Suppressor macrophage (primary cell): ENCODE results near the gene ACKR3.
A peak's percentile ranks its signal among the peaks of the same experiment; 100 is the strongest.

ENCODE experiments used
- DNase-seq, 4 experiments: peaks; one replicate each; pipeline ENCODE4 v3.0.0-alpha.2; 2020 to 2022

The ACKR3 gene

DNA sequence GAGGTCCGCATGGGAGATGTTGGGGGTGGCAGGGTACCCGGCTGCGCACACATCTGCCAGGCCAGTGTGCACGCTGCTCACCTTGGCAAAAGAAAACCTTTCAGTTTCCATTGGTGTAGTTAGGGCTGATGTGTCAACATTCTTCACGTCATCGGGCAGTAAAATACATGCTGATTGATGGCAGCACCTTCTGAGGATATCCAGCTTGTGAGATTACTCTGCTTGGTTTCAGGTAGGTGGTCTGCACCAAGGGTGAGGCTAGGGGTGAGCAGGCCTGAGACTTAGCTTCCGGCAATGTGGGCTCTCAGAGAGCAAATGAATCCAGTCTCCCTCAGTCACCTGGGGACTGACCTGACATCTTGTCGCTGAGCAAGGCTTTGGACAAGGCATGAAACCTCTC is 19.3 kb upstream of the ACKR3 start:
- no peak for DNase-seq

DNA sequence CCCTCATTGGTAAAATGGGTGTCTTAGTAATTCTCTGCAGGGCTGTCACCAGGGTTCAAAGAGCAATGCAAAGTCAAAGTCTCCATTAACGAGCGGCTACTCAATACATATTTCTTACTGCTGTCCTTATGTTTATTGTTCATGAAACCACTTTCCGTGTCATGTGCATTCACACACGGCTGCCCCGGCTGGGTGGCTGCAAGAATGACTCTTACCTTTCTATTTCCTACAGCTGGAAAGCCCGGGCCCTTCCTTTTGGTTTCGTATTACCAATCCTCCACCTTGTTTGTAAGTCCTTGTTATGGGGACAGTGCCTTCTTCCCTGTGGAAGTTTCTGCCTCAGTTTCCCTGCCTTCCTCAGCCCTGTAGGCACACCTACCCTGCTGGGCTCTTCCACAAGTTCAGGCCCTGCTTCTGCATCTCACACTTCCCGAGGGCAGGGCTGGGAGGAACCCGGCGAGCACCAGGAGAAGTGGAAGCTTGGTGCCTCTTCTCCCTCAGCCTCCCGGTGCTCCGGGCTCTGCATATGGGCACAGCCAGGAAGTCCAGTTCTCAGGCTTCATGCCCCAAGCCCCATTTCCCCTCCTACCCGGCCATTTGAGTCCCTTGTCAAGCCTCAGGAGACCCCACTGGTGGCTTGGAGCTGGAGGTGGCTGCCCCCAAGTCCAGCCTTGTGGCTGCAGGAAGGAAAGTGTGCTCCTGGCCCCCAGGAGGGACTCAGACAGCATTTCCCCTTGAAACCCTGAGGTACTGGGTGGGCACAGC is 18.7 kb upstream of the ACKR3 start:
- DNase-seq = no peak

DNA sequence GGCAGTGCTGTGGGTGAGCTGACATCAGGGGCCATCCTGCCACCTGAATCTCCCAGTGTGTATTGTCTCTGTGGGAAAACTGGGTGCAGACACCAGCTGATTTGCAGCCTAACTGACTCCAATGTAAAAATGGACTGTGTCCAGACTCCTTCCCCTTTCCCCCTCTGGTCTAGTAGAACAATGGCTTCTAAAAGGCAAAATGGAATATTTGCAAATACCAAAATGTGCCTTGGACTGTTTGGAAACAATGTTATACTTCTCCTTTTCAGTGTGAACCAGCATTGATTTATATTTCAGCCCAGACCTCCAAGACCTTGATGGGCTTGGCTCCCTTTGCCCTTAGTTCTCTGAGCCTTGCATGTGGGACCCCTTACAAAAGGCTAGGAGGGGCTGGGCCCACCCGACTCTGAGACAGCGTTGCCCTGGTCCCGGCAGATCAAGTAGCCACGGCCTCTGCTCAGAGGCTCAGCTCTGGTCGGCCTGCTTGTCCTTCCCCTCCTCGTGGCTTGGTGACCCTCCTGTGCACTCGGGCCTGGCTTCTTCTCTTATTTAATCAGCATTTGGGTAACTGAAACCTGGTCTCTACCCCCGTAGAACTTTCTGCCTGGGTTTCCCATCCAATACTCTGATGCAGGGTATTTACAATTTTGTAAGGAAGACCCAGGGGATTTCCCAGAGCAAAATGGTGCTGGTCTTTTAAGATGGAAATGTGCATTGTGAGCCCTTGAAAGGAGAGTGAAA is 18.0 kb upstream of the ACKR3 start:
- peak in 3 of 4 experiments; percentile 27 to 54 (median 53) for DNase-seq

DNA sequence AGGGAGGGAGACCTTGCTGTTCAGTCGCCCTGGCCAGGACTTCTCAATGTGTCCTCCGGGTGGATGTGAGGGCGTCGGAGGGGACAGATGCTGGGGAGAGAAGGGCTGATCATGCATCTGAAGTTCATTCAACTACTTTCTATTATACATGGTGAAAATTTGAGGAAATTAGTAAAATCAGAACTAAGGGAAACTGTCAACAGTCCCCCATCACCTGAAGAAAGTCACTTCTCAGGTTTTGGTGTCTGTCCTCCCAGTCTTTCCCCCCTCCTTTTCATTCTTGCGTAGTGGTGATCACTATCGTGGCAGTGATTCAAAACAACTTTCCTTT is 17.4 kb upstream of the ACKR3 start:
- DNase-seq = no peak

DNA sequence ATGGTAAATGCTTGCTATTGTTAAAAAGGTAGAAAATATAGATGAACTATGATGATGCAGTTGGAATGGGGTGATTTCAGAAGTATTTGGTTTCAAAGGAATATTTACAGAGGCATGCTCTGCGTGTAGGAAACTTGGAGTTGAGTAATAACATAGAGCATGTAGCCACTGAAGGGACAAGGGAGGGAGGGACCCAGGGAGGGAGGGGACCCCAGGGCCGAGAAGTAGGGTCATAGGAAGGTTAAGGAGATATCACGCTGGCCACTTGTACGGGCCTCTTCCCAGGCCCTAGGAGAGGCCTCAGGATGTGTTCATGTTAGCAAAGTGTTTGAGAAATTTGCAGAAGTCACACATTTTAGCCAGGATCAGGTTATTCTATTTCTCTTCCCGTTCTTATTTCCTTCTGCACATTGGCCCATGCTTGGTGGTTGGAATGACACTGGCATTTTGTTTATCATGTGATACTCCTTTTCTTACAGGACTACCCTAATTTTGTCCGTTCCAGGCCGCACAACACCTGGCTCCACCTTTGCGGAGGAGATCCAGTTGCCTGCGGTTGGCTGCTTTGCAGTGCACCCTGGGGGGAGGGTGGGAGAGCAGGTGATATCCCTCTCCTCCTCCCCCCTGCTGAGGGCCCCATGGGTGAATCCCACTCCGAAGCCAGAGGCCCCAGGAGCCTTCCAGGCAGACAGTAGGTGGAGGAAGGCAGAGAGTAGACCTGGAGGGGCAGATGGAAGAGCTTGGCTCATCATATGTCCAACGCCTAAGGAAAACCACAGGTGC is 16.9 kb upstream of the ACKR3 start:
- peak; percentile 30 to 61 (median 50) for DNase-seq

DNA sequence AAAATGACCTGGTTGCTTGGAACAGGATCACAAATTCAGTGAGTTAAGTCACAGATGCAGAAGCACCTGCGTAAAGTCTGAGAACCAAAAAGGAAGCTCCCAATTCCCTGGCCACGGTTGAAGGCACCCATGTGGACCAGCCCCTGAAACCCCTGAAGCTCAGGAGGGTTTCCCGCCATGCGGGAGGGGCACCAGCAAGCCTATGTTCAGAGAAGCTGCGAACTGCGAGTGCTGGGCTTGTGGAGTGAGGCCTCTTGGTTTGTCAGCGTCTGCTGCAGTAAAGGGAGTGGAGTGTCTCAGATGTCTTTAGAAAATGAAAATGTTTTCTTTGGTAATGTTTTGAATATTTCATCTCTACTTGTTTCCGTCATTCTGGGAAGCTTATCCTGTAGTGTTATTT is 16.1 kb upstream of the ACKR3 start:
- no peak for DNase-seq

DNA sequence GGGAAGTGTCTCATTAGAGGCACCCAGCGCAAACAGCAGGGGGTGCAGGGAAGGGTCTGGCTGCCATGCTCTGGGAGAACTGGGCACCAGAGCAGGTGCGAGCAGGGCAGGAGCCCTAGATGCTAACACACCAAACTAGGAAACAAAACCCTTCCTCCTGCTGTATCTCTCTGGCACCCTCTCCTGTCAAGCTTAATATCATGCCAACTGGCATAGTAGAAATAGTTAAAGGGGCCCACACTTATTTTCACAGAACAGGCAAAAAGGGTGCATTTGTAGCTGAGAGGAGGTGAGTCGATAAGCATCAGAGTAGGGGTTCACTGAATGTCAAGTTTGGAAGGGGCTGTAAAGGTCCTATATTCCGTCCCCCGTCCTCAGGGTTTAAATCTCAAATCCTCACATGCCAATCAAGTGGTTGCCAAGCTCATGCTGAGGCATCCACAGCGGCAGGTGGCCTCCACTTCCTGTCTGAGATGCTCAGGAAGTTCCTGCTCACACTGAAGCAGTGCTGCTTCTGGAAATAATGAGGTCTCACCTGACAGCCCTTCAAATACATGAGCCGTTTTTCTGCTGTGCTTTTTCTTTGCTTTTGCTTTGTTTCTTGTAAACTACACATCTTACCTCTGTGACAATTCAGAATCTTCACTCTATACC is 14.9 kb upstream of the ACKR3 start:
- no peak for DNase-seq

DNA sequence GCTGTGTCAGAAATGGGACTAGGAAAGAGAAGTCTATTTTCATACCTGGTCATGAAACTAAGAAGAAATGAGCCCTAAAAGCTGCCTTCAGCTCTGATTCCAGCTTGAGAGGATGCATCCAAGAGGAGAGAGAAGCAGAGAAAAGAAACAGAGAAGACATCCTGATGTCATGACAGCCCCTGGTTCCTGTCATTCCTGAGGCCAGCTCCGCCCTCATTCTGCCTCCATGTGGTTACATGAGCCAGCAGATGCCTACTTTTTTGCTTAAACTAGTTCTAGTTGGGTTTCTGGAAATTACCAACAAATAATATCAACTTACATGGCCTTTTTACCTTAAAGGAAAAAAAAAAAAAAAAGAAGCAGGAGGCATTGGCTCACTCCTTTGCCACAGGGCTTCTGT is 14.1 kb upstream of the ACKR3 start:
- DNase-seq = no peak

DNA sequence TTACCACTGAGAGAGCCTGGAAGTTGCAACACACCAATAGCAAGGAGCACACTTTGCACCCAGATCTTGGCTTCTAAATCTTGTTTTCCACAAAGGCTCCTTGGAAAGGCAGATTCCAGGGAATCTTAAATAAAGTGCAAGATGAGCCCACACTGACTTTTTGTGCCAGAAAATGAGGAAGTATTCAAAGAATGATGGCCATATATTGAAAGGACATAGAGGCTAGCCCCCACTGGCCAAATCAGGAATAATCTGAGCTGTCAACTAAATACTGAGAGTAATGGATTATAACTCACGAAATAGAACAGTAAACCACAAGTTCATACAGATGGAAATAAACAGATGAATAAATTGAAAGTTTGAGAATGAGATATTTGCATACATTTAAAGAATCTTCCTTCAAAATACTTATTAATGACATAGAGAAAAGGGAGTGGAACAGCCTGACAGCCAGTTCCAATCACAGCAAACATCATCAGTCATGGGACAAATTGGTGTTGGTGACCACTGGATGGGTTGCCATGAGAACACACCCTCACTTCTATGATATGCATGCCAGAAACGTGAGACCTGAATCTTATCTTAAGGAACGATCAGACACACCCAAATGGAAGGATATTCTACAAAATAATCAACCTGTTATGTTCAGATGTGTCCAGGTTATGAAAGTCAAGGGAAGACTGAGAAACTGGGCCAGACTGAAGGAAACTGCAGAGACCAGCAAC is 12.2 kb upstream of the ACKR3 start:
- peak in 1 of 4 experiments; percentile 19 for DNase-seq

DNA sequence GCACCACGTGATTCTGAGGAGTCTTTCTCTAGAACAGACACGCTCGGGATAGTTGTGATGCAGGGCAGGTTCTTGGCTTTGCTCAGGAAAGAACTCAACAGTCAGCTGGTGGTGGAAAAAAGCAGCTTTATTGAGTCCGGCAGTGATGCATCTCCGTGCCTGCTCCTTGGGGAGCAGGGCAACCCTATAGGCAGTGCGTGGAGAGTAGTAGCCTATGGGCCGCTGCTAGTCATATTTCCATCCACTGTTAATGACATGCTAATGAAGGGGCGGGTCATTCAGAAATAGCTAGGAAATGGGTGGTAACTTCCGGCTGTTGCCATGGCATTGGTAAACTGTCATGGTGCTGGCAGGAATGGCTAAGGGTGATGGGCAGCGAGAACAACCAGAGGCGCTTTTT is 11.6 kb upstream of the ACKR3 start:
- DNase-seq = no peak

DNA sequence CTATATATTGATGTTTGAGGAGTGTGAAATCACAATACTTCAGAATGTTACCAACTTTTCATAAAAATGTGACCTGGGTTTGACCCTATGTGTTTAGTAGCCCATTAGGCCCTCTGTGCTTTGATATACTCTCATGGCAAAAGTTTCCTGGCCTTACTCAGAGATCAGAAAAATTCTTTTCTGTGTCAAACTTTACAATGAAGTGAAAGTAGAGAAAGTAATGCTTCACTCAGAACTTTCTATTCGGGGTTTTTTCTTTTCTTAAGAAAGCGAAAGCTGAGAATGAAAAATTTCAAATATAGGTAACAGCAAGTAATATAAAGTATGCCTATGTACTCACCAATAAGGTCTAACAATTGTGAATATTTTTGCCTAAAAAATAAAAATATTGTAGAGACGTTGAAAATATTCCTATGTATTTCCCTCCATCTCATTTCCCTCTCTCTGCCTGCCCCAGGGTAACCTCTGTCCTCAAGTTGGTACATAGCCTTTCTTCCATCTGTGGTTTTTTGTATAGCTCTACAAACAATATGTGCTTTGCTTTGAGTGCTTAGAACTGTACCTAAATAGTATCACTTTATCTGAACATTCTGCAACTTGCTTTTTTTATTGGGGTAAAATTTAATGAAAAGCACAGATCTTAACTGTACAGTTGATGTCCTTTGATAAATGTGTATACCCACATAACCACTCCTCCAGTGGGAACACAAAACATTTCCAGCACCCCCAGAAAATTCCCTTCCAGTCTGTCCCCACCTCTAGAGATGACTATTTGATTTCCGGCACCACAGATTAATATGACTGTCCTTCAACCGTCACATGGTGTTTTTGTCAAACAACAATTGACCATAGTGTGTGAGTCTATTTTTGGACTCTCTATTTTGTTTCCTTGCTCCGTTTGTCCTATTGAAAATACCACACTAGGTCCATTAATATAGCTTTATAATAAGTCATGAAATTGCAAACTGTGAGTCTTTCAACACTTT is 10.3 kb upstream of the ACKR3 start:
- DNase-seq = no peak

DNA sequence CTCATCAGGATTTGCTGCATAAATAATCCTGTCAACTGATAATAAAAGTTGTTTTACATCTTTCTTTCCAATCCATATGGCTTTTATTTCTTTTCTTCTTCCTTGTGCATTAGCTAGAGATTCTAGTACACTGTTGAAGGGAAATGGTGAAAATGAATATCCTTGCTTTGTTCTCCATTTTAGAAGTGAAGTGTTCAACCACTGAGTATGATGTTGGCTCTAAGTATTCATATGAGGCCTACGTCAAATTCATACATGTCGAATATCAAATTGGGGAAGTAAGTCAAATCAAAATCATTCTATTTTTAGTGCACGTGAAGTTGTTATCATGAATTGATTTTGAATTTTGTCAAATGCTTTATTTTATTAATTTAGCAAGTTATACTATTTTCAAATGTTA is 7.8 kb upstream of the ACKR3 start:
- DNase-seq = no peak

DNA sequence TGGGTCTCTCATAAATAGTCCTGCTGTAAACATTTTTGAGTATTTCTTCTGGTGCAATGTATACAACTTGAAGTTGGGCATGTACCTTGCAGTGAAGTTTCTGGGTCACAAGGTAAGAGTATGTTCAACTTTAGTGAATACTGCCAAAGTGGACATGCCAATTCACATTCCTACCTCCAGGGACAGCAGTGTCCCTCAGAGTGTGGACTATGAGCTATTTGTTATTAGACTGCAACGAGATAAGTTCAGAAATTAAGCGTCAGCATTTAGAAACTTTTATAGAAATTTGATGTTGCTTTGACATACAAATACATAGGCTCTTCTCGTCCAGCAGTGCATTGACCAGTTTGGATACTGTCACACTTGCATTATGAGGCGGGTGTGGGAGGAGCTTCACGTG is 7.2 kb upstream of the ACKR3 start:
- no peak for DNase-seq

DNA sequence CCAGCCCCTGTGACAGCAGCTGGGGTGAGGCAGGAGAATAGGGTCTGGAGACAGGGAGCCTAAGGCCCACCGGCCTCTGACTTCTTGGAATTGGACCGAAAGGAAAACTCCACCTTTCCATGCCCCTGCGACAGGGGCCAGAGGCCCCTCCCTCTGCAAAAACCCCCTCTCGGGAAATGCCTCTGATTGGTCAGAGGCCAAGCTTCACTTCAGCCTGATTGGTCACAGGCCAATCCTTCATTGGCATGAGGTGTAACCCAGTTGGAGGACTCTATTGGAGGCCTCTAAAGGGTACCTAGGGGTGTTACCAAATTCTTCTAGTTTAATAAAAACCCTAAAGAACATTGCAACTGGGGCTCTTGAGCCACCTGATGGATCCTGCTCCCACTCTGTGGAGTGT is 5.7 kb upstream of the ACKR3 start:
- no peak for DNase-seq

DNA sequence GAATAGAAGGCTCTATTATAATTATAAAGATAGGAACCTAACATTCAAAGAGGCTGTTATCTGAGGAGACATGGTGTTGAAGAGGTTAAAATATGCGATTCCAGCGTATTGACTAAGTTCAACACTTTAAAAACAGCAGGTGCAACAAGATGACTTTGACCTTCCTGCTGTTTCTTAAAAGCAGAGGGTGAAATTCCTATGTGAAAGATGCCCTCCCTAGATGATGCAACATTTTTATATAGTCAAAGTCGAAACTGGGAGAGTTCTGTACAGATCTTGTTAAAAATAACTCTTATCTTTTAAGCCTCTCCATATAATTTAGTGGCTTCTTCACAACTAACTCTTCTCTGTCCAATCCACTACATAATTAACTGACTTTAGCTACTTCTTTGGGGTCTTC is 4.4 kb upstream of the ACKR3 start:
- DNase-seq = no peak

DNA sequence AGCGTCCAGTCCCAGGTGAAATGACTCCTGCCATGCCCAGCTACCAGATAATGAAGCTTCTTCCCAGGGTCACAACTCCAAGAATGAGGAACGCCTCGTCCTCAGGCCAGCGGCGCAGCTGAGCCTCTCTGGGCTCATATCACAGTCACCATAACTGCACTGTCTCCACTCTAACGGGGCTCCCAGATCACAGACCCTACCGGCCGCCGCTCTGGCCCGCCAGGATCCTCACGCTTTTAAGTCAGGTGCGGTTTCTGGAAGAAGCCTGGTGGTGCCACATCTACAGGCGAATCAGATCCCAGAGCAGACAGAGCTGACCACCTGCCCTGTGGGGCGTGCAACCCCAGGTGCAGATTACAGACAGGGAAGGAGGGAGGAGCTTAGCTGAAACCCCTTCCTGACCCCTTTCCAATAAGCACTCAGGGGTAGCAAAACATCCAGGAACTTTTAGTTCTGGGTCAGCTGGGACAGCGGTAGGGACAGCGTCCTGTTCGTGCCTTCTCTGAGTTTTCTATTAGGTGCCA is 3.7 kb upstream of the ACKR3 start:
- no peak for DNase-seq

DNA sequence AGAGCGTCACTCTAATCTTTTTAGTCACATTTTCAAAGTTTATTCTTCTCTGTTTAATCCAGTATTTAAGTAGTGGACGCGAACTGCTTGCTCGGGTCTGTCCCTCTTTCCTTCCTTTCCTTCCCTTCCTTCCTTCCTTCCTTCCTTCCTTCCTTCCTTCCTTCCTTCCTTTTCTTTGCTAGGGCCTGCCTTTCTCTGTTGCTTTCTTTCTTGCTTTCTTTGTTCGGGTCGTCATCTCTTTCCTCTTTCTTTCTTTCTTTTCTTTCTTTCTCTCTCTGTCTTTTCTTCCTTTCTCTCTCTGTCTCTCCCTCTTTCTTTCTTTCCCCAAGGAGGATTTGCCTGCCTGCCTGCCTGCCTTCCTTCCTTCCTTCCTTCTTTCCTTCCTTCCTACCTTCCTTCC is 3.0 kb upstream of the ACKR3 start:
- no peak for DNase-seq

DNA sequence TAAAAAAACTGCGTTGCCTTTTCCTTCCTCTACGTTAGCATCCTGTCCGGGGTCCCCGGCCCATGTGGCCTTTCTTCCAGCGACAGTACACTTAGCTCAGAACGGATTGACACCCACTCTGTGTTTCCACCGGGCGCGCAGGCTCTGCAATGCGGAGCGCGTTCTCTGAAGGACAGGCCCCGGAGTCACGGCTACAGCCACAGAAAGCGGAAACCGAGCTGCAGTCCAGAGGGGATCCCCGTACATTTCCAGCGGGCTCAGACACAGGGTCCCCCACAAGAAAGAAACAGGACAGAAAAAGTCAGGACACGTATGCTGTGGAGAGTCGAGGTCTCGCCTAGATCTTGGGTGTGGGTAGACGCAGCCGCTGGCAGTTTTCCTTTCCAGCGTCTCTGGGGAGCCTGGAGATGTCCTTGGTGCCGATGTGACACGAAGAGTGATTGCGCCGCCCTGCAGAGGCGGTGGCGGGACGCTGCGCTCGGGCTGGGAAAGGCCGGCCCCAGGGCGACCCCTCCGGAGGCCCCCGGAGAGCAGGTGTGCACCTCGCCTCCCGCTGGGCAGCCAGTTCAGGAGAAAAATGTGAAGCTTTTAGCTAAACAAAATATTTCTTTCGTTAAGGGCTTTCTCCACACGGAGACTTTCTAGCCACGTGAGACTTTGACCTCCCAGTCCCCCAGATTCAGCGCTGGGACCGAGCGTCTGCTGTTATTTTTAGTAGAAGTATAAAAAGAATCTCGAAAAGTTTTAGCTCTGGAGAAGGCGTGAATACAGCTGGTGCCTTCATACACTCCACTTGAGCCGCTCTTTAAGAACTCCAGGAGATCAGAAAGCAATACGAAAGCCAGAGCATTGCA is 1.3 kb upstream of the ACKR3 start:
- peak; percentile 57 to 77 (median 69) for DNase-seq

DNA sequence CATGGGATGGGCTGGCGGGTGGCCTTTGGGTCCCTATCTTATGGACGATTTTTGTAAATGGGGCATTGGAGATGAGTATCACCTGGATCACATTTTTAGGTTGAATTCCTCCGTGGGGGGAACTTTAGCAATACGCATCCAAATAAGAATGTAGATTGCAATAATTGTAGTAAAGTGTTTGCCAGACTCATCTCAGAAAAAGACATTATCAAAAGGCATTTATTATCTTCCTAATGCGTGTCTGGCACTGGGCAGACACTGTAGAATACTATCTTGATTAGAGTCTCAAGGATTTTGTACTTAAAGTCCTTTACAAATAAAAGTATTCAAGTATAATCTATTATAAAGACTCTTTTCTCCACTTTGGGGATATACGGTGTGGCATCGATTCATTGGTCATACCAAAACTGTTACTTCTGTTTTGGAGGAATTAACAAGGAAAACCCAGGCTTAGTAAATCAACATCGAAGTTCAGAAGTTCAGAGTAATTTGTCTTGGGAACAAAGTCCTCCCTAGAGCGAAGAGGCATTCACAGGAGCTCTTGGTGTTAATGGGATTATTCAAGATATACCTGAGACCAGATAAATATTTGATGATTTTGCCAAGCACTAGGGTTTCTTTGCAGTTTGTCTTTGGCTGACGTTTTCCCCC is 578 bp upstream of the ACKR3 start:
- DNase-seq = no peak
